Measurements from ENCODE around the gene C1orf74. TPM values are rescaled to one million over a fixed set of nuclear protein-coding genes. Genes with fewer than 3 reads are reported as not detected.
A peak's percentile ranks its signal among the peaks of the same experiment; 100 is the strongest.

Gene C1orf74
- total and polyA plus RNA-seq, 2 donors, result 1.4 to 3.2 TPM

DNA sequence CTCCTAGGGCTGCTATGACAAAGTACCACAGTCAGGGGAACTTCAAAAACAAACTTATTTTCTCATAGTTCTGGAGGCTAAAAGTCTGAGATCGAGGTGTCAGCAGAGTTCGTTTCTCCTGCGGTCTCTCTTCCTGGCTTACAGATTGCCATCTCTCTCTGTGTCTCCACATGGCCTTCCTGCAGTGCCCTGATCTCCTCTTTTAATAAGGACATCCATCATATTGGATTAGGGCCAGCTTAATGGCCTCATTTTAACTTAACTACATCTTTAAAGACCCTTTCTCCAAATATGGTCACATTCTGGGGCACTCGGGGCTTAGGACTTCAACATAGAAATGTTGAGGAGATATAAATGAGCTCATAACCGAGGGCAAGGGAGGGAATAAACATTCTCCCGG is 12.2 kb downstream of the C1orf74 start:
- Histone ChIP-seq H3K4me3 (ENCODE audit: low read depth, low read length) (no peak overlapping the region), H3K4me1 (ENCODE audit: insufficient read depth) (no peaks in the 10 kb centered on the region), H3K36me3 (ENCODE audit: insufficient read depth) (no peaks in the 10 kb centered on the region), H3K27ac (ENCODE audit: low read depth) (no peak overlapping the region)
- no peak for DNase-seq (ENCODE audit: extremely low spot score)
- 14% methylated on average over 6 of the region's 6 CpGs for WGBS

- Histone ChIP-seq H3K4me1 (ENCODE audit: insufficient read depth) (no peaks in the 10 kb centered on the region), H3K4me3 (ENCODE audit: low read depth, low read length) (no peak overlapping the region), H3K36me3 (ENCODE audit: insufficient read depth) (no peaks in the 10 kb centered on the region), H3K27ac (ENCODE audit: low read depth) (no peak overlapping the region)
- 95% methylated on average over 17 of the region's 17 CpGs for WGBS
- DNase-seq (ENCODE audit: extremely low spot score), result no peak
Measured at GRCh38 chr1:209770636-209771415, 13.5 kb downstream of the C1orf74 start.

- no peaks in the 10 kb centered on the region for H3K4me1 ChIP-seq (ENCODE audit: insufficient read depth)
- 58% methylated on average over 7 of the region's 7 CpGs for WGBS
- no peaks in the 10 kb centered on the region for H3K36me3 ChIP-seq (ENCODE audit: insufficient read depth)
- DNase-seq (ENCODE audit: extremely low spot score), result no peak
- H3K4me3 ChIP-seq (ENCODE audit: low read depth, low read length), result peak overlapping the region; percentile 20
- peak overlapping the region; percentile 44 for H3K27ac ChIP-seq (ENCODE audit: low read depth)
Measured at GRCh38 chr1:209769971-209770370, 14.4 kb downstream of the C1orf74 start.

GRCh38 chr1:209769171-209769904 is 15.0 kb downstream of the C1orf74 start:
- Histone ChIP-seq H3K36me3 (ENCODE audit: insufficient read depth) (no peaks in the 10 kb centered on the region), H3K4me3 (ENCODE audit: low read depth, low read length) (peak overlapping the region; percentile 20), H3K27ac (ENCODE audit: low read depth) (peak overlapping the region; percentile 44), H3K4me1 (ENCODE audit: insufficient read depth) (no peaks in the 10 kb centered on the region)
- WGBS, result 8% methylated on average over 13 of the region's 13 CpGs
- DNase-seq (ENCODE audit: extremely low spot score), result no peak

DNA sequence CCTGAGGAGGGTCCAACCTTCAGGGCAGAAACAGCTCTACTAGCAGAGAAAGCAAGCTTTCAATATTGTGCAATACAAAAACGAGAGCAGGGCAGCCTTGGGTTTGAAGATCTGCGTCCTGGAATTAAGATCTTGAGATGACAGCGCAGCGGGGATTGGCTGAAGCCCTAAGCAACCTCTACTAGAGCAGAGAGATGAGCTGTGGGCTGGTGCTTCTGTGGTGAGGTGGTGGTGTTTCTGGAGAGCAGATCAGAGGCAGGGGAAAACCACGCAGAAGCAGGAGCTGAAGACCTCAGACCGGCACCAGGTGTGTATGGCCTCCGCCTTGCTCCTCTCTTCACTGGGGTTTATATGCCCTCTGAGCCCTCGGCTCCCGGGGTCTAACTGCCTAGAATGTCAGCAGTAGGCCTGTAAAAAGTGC is 16.0 kb downstream of the C1orf74 start:
- Histone ChIP-seq H3K4me3 (ENCODE audit: low read depth, low read length) (peak overlapping the region; percentile 20), H3K4me1 (ENCODE audit: insufficient read depth) (no peaks in the 10 kb centered on the region), H3K36me3 (ENCODE audit: insufficient read depth) (no peaks in the 10 kb centered on the region), H3K27ac (ENCODE audit: low read depth) (no peak overlapping the region)
- no peak for DNase-seq (ENCODE audit: extremely low spot score)
- 84% methylated on average over 9 of the region's 9 CpGs for WGBS

GRCh38 chr1:209767706-209768105 is 16.7 kb downstream of the C1orf74 start:
- Histone ChIP-seq H3K27ac (ENCODE audit: low read depth) (no peak overlapping the region), H3K4me1 (ENCODE audit: insufficient read depth) (no peaks in the 10 kb centered on the region), H3K4me3 (ENCODE audit: low read depth, low read length) (no peak overlapping the region), H3K36me3 (ENCODE audit: insufficient read depth) (no peaks in the 10 kb centered on the region)
- no peak for DNase-seq (ENCODE audit: extremely low spot score)

GRCh38 chr1:209767096-209767495 is 17.3 kb downstream of the C1orf74 start:
- no peaks in the 10 kb centered on the region for H3K4me1 ChIP-seq (ENCODE audit: insufficient read depth)
- H3K27ac ChIP-seq (ENCODE audit: low read depth), result no peak overlapping the region
- no peak for DNase-seq (ENCODE audit: extremely low spot score)
- no peak overlapping the region for H3K4me3 ChIP-seq (ENCODE audit: low read depth, low read length)
- H3K36me3 ChIP-seq (ENCODE audit: insufficient read depth), result no peaks in the 10 kb centered on the region

DNA sequence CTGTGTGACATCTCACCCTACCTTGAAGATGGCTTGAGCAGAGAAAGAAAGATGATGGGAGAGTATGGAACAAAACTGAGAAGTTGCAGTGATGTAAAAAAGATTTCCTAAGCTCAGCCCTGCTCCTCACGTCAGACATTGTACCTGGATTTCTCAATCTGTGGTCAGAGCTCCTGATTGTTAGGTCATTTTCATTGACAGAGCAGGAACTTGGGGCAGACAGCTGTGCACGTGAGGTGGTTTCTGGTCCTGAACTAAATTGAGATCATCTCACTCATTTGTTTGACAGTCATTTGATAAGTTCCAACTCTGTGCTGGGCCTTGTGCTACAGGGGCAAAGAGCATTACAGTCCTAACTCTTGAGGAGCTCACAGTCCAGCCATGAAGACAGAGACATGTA is 18.3 kb downstream of the C1orf74 start:
- no peak for DNase-seq (ENCODE audit: extremely low spot score)
- Histone ChIP-seq H3K4me1 (ENCODE audit: insufficient read depth) (no peaks in the 10 kb centered on the region), H3K4me3 (ENCODE audit: low read depth, low read length) (no peak overlapping the region), H3K27ac (ENCODE audit: low read depth) (no peak overlapping the region), H3K36me3 (ENCODE audit: insufficient read depth) (no peaks in the 10 kb centered on the region)
- WGBS, result 79% methylated on average over 2 of the region's 2 CpGs

DNA sequence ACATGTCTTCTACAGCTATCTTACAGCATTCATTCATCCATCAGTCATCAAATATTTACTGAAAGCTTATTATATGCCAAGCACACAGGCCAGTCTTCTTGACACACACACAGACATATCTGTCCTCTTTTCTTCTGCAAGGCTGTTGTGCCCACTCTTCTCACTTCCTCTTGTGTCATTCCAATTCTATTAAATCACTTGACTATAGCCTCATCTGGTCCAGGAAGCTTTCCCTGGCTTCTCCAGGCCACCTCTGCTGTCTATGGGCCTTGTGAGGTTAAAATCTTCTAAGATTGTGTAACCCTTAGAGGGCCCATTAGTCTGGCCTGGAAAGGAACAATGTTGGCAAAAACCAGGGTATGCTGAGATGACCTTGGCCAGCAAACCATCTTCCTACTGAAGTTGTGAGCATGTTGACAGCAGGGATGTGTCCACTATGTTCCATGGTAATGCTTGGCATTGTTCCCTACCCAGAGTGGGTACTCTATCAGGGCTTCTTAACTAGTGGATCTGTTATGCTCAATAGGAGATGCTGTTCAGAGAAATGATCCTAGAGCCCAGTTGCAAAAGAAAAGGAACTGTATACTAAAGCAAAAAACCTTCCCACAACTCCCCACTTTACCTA is 23.2 kb downstream of the C1orf74 start:
- Histone ChIP-seq H3K4me3 (ENCODE audit: low read depth, low read length) (no peak overlapping the region), H3K4me1 (ENCODE audit: insufficient read depth) (no peaks in the 10 kb centered on the region), H3K27ac (ENCODE audit: low read depth) (no peak overlapping the region), H3K36me3 (ENCODE audit: insufficient read depth) (no peaks in the 10 kb centered on the region)
- DNase-seq (ENCODE audit: extremely low spot score), result no peak

DNA sequence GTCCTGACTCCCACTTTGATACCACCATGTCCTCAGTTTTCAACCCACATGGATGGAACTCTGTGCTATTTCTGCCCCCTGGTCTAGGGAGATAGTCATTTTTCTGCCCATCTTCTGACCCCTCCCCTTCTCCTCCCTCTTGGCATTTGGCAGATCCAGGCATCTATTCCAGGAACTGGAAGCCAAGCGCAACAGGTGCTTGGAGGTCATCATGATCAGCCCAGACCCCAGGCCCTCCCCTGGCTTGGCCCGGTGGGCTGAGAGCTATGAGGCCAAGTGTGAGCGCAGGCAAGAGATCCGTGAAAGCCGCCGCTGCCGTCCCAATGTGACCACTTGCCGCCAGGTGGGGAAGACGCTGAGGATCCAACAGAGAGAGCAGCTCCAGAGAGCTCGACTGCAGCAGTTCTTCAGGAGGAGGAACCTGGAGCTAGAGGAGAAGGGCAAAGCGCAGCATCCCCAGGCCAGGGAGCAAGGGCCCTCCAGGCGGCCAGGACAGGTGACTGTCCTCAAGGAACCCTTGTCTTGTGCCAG is 24.5 kb downstream of the C1orf74 start:
- Histone ChIP-seq H3K27ac (ENCODE audit: low read depth) (no peak overlapping the region), H3K4me3 (ENCODE audit: low read depth, low read length) (no peak overlapping the region), H3K36me3 (ENCODE audit: insufficient read depth) (no peaks in the 10 kb centered on the region), H3K4me1 (ENCODE audit: insufficient read depth) (no peaks in the 10 kb centered on the region)
- DNase-seq (ENCODE audit: extremely low spot score), result no peak
- 95% methylated on average over 12 of the region's 12 CpGs for WGBS

GRCh38 chr1:209758400-209758799 is 26.0 kb downstream of the C1orf74 start:
- H3K27ac ChIP-seq (ENCODE audit: low read depth), result no peak overlapping the region
- 67% methylated on average over 3 of the region's 3 CpGs for WGBS
- no peaks in the 10 kb centered on the region for H3K4me1 ChIP-seq (ENCODE audit: insufficient read depth)
- no peaks in the 10 kb centered on the region for H3K36me3 ChIP-seq (ENCODE audit: insufficient read depth)
- no peak for DNase-seq (ENCODE audit: extremely low spot score)
- no peak overlapping the region for H3K4me3 ChIP-seq (ENCODE audit: low read depth, low read length)

DNA sequence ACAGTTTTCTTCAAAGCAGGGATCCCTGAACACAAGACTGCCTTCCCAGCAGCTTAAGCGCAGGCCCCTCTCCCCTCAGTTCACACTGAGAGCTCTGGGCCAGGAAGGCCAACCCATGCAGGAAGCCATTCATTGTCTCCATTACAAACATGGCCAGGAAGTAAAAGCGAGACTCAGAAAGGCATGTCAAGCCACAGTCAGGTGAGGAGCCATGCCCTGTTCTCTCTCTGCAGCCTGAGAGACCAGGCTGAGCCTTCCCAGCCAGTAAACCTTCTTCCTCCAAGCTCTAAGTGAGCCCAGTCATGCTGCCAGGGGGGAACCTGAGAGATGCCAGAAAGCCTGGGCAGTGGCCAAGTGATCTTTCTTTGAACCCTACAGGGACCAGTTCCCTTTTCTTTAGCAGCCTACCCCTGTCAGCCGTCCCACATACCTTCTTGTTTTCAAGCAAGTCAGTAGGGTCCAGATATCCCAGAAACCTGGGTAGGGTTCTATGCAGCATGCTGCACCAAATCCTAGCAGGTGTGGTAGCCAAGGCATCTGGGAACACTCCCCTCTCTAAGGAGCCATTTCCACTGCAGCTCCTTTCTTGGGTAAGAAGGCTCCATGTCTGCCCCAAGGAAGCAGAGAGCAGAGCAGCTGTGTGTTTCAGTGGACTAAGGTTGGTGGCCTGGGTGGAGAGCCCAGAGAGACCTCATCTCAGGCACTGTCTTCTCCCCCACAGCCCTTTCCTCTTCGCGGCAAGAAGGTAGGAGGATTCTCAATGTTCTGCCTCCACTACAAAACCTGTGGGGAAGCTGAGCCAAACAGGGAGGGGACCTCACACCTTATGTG is 27.5 kb downstream of the C1orf74 start:
- no peaks in the 10 kb centered on the region for H3K36me3 ChIP-seq (ENCODE audit: insufficient read depth)
- H3K4me3 ChIP-seq (ENCODE audit: low read depth, low read length), result no peak overlapping the region
- 72% methylated on average over 5 of the region's 5 CpGs for WGBS
- H3K27ac ChIP-seq (ENCODE audit: low read depth), result no peak overlapping the region
- DNase-seq (ENCODE audit: extremely low spot score), result no peak
- H3K4me1 ChIP-seq (ENCODE audit: insufficient read depth), result no peaks in the 10 kb centered on the region

- Histone ChIP-seq H3K36me3 (ENCODE audit: insufficient read depth) (no peaks in the 10 kb centered on the region), H3K27ac (ENCODE audit: low read depth) (no peak within 1 kb of the TSS), H3K4me3 (ENCODE audit: low read depth, low read length) (no peak within 1 kb of the TSS), H3K4me1 (ENCODE audit: insufficient read depth) (no peaks in the 10 kb centered on the region)
- no peak for DNase-seq (ENCODE audit: extremely low spot score)
- WGBS, result 69% methylated on average over 10 of the region's 10 CpGs
Measured at GRCh38 chr1:209755926-209756614, 28.3 kb downstream of the C1orf74 start, which contains the start of gene TRAF3IP3. TRAF3IP3 (plus strand) TSS chr1:209756053; CDS start chr1:209760040, 3,987 bp downstream.

All from urinary bladder (tissue), 4 donors.